Skeletal muscle tissue (tissue), 4 donors: ENCODE results near the gene GOLGA6A. TPM values are rescaled to one million over a fixed set of nuclear protein-coding genes. Genes with fewer than 3 reads are reported as not detected.
"Not testable (repeated sequence)": the region's sequence is repeated elsewhere in the genome, so short reads cannot be mapped to it uniquely, and the experiment has no call there.

Experiments used
- H3K27ac ChIP-seq: one replicate; pipeline ENCODE4 v1.7.0; 2013; ENCODE audit warnings: mild to moderate bottlenecking, low read depth, low read length, inconsistent platforms
- H3K27me3 ChIP-seq, 3 donors: one replicate each; pipeline ENCODE4 v1.7.0; 2013; ENCODE audit warnings: low read length in 3 of 3; ENCODE audit not compliant: control insufficient read depth in 3 of 3, insufficient read depth in 3 of 3
- H3K36me3 ChIP-seq, 3 donors: one replicate each; pipeline ENCODE4 v1.7.0; 2013; ENCODE audit warnings: low read length in 3 of 3; ENCODE audit not compliant: control insufficient read depth in 3 of 3, insufficient read depth in 3 of 3
- H3K4me1 ChIP-seq, 3 donors: one replicate each; pipeline ENCODE4 v1.7.0; 2013; ENCODE audit warnings: low read length in 3 of 3, mild to moderate bottlenecking in 3 of 3; ENCODE audit not compliant: control insufficient read depth in 3 of 3, insufficient read depth in 3 of 3
- H3K4me3 ChIP-seq, 3 donors: one replicate each; pipeline ENCODE4 v1.7.0; 2013; ENCODE audit warnings: low read length in 3 of 3
- H3K9ac ChIP-seq, 3 donors: one replicate each; pipeline ENCODE4 v1.7.0; 2013; ENCODE audit warnings: low read length in 3 of 3, mild to moderate bottlenecking in 3 of 3, moderate library complexity in 2 of 3, low read depth in 1 of 3
- H3K9me3 ChIP-seq, 3 donors: one replicate each; pipeline ENCODE4 v1.7.0; 2013; ENCODE audit warnings: low read length in 3 of 3; ENCODE audit not compliant: control insufficient read depth in 3 of 3
- total RNA-seq: library from RNA; depleted of rRNA; stranded (reverse); fragments of >200 nt; gene quantifications from one replicate; pipeline ENCODE4 v1.2.3, GENCODE V29; 2014
- donor health status: Osteomylitis.

Gene GOLGA6A, protein sequence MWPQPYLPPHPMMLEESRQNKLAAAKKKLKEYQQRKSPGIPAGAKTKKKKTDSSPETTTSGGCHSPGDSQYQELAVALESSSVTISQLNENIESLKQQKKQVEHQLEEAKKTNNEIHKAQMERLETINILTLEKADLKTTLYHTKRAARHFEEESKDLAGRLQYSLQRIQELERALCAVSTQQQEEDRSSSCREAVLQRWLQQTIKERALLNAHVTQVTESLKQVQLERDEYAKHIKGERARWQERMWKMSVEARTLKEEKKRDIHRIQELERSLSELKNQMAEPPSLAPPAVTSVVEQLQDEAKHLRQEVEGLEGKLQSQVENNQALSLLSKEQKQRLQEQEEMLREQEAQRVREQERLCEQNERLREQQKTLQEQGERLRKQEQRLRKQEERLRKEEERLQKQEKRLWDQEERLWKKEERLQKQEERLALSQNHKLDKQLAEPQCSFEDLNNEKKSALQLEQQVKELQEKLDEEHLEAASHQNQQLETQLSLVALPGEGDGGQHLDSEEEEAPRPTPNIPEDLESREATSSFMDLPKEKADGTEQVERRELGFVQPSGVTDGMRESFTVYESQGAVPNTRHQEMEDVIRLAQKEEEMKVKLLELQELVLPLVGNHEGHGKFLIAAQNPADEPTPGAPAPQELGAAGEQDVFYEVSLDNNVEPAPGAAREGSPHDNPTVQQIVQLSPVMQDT
- total RNA-seq, result 1.0 TPM

GRCh38 chr15:74082450-74082849 is at the start of gene GOLGA6A:
Gene GOLGA6A (minus strand): TSS chr15:74082550. CDS start chr15:74082509, 41 bp downstream.
- not testable (repeated sequence) for H3K4me3 ChIP-seq, H3K27ac ChIP-seq, H3K4me1 ChIP-seq, H3K36me3 ChIP-seq, H3K9ac ChIP-seq, H3K27me3 ChIP-seq, H3K9me3 ChIP-seq

DNA sequence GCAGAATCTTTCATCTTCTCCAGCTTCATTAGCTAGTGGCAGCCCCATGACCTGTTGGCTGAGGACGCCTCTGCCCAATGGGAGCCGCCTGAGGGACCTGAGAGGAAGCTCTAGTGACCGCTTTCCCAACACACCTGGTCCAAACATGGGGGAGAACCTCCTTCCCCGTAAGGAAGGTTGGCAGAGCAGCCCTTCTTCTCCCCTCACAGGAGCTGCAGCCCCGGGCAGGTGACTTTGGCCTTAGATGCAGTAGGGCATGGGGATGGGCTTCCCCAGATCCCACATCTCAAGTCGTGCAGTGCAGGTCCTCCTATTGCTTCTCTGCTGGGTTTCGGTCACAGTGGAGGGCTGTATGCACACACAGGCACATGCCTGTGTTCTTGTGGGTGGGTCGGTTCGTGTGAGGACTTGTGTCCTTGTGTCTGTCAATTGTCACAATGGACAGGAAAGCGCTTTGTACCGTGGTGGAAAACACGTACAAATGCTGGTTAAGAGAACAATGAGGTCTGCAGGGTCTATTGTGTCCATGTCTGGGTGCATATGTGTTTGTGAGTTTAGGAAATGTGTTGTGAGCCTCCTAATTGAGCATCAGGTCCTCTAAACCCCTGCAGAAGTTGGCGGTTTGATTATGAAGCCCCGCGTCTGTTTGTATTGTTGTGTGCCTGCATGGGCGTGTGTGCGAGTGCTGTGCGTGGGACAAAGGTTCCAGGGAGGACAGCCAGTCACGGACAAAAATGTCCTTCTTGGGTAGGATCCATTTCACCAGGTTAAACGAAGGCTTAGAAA is 49.5 kb upstream of the GOLGA6A start:
- Histone ChIP-seq H3K27ac (no peak overlapping the region), H3K9ac (no peak overlapping the region), H3K4me3 (no peak overlapping the region), H3K27me3 (peaks cover 79 to 90% (median 87%) of the 10 kb centered on the region in 3 donors), H3K4me1 (peaks cover 23 to 50% (median 46%) of the 10 kb centered on the region in 3 donors), H3K36me3 (no peaks in the 10 kb centered on the region), H3K9me3 (no peaks in the 10 kb centered on the region)

GRCh38 chr15:74130849-74131627 is 48.7 kb upstream of the GOLGA6A start:
- Histone ChIP-seq H3K27me3 (peaks cover 80 to 89% (median 86%) of the 10 kb centered on the region in 3 donors), H3K4me1 (peaks cover 21 to 47% (median 42%) of the 10 kb centered on the region in 3 donors), H3K4me3 (peak overlapping the region; percentile 25 to 52 (median 26)), H3K36me3 (no peaks in the 10 kb centered on the region), H3K9me3 (no peaks in the 10 kb centered on the region), H3K9ac (peak overlapping the region in 1 of 3 donors; percentile 57), H3K27ac (no peak overlapping the region)

GRCh38 chr15:74130155-74130848 is 48.0 kb upstream of the GOLGA6A start, which contains the start of gene ISLR2:
Gene ISLR2 (plus strand): TSS chr15:74130586. CDS start chr15:74132755, 2,169 bp downstream.
- no peaks in the 10 kb centered on the region for H3K36me3 ChIP-seq
- peaks cover 18 to 41% (median 38%) of the 10 kb centered on the region in 3 donors for H3K4me1 ChIP-seq
- peak within 1 kb of the TSS in 1 of 3 donors; percentile 57 for H3K9ac ChIP-seq
- H3K27me3 ChIP-seq, result peaks cover 82 to 85% (median 85%) of the 10 kb centered on the region in 3 donors
- H3K27ac ChIP-seq, result no peak within 1 kb of the TSS
- H3K4me3 ChIP-seq, result peak within 1 kb of the TSS; percentile 25 to 66 (median 33)
- H3K9me3 ChIP-seq, result no peaks in the 10 kb centered on the region

GRCh38 chr15:74129586-74130154 is 47.3 kb upstream of the GOLGA6A start:
- Histone ChIP-seq H3K4me3 (peak overlapping the region in 2 of 3 donors; percentile 33 to 66), H3K9ac (peak overlapping the region in 1 of 3 donors; percentile 50), H3K27ac (no peak overlapping the region), H3K4me1 (peaks cover 18 to 41% (median 35%) of the 10 kb centered on the region in 3 donors), H3K9me3 (no peaks in the 10 kb centered on the region), H3K27me3 (peaks cover 79 to 85% (median 83%) of the 10 kb centered on the region in 3 donors), H3K36me3 (no peaks in the 10 kb centered on the region)

DNA sequence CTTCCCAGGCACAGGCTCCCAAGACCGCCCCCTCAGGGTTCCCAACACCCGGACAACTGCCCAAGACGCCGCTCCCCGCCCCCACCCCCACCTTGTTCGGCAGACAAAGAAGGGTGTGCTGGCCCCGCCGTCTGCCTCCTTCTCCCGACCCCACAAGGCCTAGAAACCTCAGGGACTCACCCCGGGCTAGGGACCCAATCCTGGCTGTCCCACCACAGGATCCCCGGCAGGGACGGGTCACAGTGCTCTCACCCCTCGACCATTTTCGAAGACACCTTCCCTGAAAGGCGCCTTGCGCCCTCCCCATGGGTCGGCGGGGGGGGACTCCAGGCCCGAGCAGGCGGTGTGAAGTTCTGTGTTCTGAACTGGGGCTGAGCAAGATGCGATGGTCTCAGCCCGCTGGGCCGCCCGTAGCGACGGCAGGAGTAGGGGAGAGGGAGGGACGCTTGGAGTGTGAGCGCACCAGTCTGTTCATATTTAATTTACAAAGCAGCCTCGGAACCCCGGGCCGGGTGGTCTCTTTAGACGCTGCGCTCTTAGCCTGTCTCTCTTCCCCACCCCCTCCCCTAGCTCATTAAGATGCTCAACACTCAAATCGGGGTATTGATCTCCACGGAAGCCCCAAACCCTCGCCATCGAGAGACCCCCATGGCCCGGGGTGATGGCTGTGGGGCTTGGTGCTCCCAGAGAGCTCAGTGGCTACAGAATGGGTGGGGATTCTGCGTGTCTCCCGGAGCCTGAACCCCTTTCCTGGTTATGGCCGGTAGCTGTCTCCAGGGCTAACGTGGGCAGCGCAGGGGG is 46.6 kb upstream of the GOLGA6A start:
- Histone ChIP-seq H3K27ac (no peak overlapping the region), H3K4me3 (peak overlapping the region in 2 of 3 donors; percentile 43 to 66), H3K27me3 (peaks cover 72 to 82% (median 79%) of the 10 kb centered on the region in 3 donors), H3K36me3 (no peaks in the 10 kb centered on the region), H3K9ac (peak overlapping the region in 2 of 3 donors; percentile 43 to 71), H3K9me3 (no peaks in the 10 kb centered on the region), H3K4me1 (peaks cover 18 to 36% (median 32%) of the 10 kb centered on the region in 3 donors)

DNA sequence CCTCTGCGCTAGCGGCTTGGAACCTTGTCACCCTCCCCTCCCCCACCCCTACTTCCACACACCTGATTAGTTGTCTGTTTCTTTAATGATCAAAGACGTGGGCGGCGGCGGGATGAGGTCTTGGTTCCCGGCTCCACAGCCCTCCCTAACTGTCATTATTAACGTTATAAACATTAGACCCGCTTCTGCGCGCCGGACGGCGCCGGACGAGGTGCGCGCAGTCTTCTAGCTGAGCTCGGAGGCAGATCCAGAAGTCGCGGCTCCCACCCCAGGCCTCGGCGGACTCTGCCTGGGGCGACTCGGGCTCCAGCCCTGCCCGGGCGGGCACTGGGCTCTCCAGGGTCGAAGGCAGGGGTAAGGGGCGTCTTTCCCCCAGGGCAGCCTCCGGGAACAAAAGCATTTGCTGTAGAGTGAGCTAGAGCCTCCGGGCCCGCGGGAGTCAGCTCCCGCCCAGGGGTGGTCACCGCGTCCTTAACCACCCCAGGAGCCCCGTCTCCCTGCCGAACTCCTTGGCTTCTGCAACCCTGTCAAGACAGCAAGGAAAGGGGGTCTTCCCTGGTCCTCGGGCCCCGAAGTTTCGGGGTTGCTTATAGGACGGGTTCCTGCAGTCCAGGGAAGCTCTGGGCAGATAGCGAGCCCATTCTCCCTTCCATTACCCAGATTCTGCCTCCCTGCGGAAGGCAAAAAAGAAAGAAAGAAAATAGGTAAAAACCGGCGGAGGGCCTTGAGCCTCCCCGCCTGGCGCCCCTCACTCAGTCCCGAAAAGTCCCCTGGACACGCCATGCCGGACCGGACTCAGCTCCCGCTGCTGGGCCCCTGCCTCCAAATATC is 45.8 kb upstream of the GOLGA6A start:
- no peaks in the 10 kb centered on the region for H3K36me3 ChIP-seq
- H3K27me3 ChIP-seq, result peaks cover 64 to 81% (median 77%) of the 10 kb centered on the region in 3 donors
- H3K9me3 ChIP-seq, result no peaks in the 10 kb centered on the region
- peak overlapping the region; percentile 38 to 50 (median 43) for H3K9ac ChIP-seq
- peak overlapping the region; percentile 59 to 70 (median 70) for H3K4me3 ChIP-seq
- H3K27ac ChIP-seq, result no peak overlapping the region
- peaks cover 18 to 36% (median 32%) of the 10 kb centered on the region in 3 donors for H3K4me1 ChIP-seq
